Measurements from ENCODE around the gene CHD2.
"Not testable (repeated sequence)": the region's sequence is repeated elsewhere in the genome, so short reads cannot be mapped to it uniquely, and the experiment has no call there.

CHD2 gene

GRCh38 chr15:93058128-93058527 lies 158.0 kb downstream of the CHD2 start:
- Mint-ChIP-seq H3K27me3 (ENCODE audit: low read depth) (peaks cover 6% of the 10 kb centered on the region), H3K36me3 (ENCODE audit: low read depth) (peaks cover 24% of the 10 kb centered on the region), H3K4me1 (peaks cover 63% of the 10 kb centered on the region), H3K27ac (peak overlapping the region in 1 of 3 experiments; percentile 21), H3K9me3 (no peaks in the 10 kb centered on the region), H3K4me3 (no peak overlapping the region)
- TF ChIP-seq CTCF (IDR thresholded peaks at IDR 0.05; ENCODE audit: unreplicated experiment in 3 of 3), result no peak

GRCh38 chr15:93058904-93059427 lies 158.8 kb downstream of the CHD2 start:
- Mint-ChIP-seq H3K4me1 (peaks cover 69% of the 10 kb centered on the region), H3K27me3 (ENCODE audit: low read depth) (peaks cover 8% of the 10 kb centered on the region), H3K36me3 (ENCODE audit: low read depth) (peaks cover 18% of the 10 kb centered on the region), H3K27ac (peak overlapping the region in 1 of 3 experiments; percentile 6), H3K4me3 (no peak overlapping the region), H3K9me3 (no peaks in the 10 kb centered on the region)
- no peak for TF ChIP-seq CTCF (IDR thresholded peaks at IDR 0.05; ENCODE audit: unreplicated experiment in 3 of 3)

- peaks cover 16% of the 10 kb centered on the region for H3K36me3 Mint-ChIP-seq (ENCODE audit: low read depth)
- no peak for TF ChIP-seq CTCF (IDR thresholded peaks at IDR 0.05; ENCODE audit: unreplicated experiment in 3 of 3)
- peaks cover 71% of the 10 kb centered on the region for H3K4me1 Mint-ChIP-seq
- H3K27me3 Mint-ChIP-seq (ENCODE audit: low read depth), result peaks cover 11% of the 10 kb centered on the region
- H3K9me3 Mint-ChIP-seq, result no peaks in the 10 kb centered on the region
- H3K4me3 Mint-ChIP-seq, result peak overlapping the region in 2 of 3 experiments; percentile 16 to 22
- H3K27ac Mint-ChIP-seq, result peak overlapping the region in 2 of 3 experiments; percentile 57 to 66
Observed at GRCh38 chr15:93059442-93059841, 159.3 kb downstream of the CHD2 start.

GRCh38 chr15:93060336-93061248 lies 160.5 kb downstream of the CHD2 start:
- no peaks in the 10 kb centered on the region for H3K9me3 Mint-ChIP-seq
- H3K27me3 Mint-ChIP-seq (ENCODE audit: low read depth), result peaks cover 11% of the 10 kb centered on the region
- no peak for TF ChIP-seq CTCF (IDR thresholded peaks at IDR 0.05; ENCODE audit: unreplicated experiment in 3 of 3)
- H3K4me3 Mint-ChIP-seq, result peak overlapping the region in 2 of 3 experiments; percentile 17 to 27
- H3K4me1 Mint-ChIP-seq, result peaks cover 79% of the 10 kb centered on the region
- peak overlapping the region in 2 of 3 experiments; percentile 38 to 75 for H3K27ac Mint-ChIP-seq
- H3K36me3 Mint-ChIP-seq (ENCODE audit: low read depth), result peaks cover 21% of the 10 kb centered on the region

GRCh38 chr15:93062628-93063261 lies 162.6 kb downstream of the CHD2 start:
- H3K9me3 Mint-ChIP-seq, result not testable (repeated sequence)
- H3K27me3 Mint-ChIP-seq (ENCODE audit: low read depth), result peaks cover 11% of the 10 kb centered on the region
- H3K36me3 Mint-ChIP-seq (ENCODE audit: low read depth), result peaks cover 19% of the 10 kb centered on the region
- peak overlapping the region; percentile 63 to 82 (median 75) for H3K4me3 Mint-ChIP-seq
- peak overlapping the region; percentile 53 to 75 (median 58) for H3K27ac Mint-ChIP-seq
- H3K4me1 Mint-ChIP-seq, result peaks cover 84% of the 10 kb centered on the region

GRCh38 chr15:93063262-93063671 lies 163.1 kb downstream of the CHD2 start:
- peaks cover 6% of the 10 kb centered on the region for H3K27me3 Mint-ChIP-seq (ENCODE audit: low read depth)
- no peaks in the 10 kb centered on the region for H3K9me3 Mint-ChIP-seq
- no peak overlapping the region for H3K27ac Mint-ChIP-seq
- H3K4me1 Mint-ChIP-seq, result peaks cover 84% of the 10 kb centered on the region
- TF ChIP-seq CTCF (IDR thresholded peaks at IDR 0.05; ENCODE audit: unreplicated experiment in 3 of 3), result no peak
- H3K4me3 Mint-ChIP-seq, result no peak overlapping the region
- H3K36me3 Mint-ChIP-seq (ENCODE audit: low read depth), result peaks cover 17% of the 10 kb centered on the region
